H1 (cell line): Measurements from ENCODE around the gene TIE1. TPM values are rescaled to one million over a fixed set of nuclear protein-coding genes. Genes with fewer than 3 reads are reported as not detected.

Experiments used
- CTCF ChIA-PET: fragments of 300-600 bp; sonication (Branson Sonifier 250); formaldehyde crosslinking; loops from one replicate; lab custom pipeline; 2021; ENCODE audit not compliant: partially characterized antibody; lab: Charles Lee
- POLR2A ChIA-PET: fragments of 300-600 bp; sonication (Branson Sonifier 250); formaldehyde crosslinking; loops from one replicate; lab custom pipeline; 2021; ENCODE audit warnings: inconsistent platforms; ENCODE audit not compliant: partially characterized antibody; lab: Charles Lee
- DNase-seq, 2 experiments: peaks; one replicate each; pipeline versions ENCODE4 v3.0.0 to v3.0.0-alpha.2; 2010 to 2022; ENCODE audit warnings: low spot score in 2 of 2, low read depth in 1 of 2, mixed read lengths in 1 of 2
- FAIRE-seq: peaks from 2 replicates; lab custom pipeline; 2011; peaks lifted over from hg19 to GRCh38; lab: Jason Lieb, UNC
- H2AFZ ChIP-seq: 2 replicates; pipeline ENCODE4 v1.8.1; 2012; ENCODE audit warnings: low read length, inconsistent platforms
- H2AK5ac ChIP-seq: 2 replicates; pipeline ENCODE4 v1.6.1; 2013; ENCODE audit warnings: low read depth, low read length
- H2BK120ac ChIP-seq: replicated peaks from 2 replicates; pipeline ENCODE3; 2013; ENCODE audit warnings: low read depth, low read length, inconsistent platforms
- H2BK12ac ChIP-seq: 2 replicates; pipeline ENCODE4 v1.6.1; 2013; ENCODE audit warnings: low read depth, low read length
- H2BK15ac ChIP-seq: 2 replicates; pipeline ENCODE4 v1.6.1; 2013; ENCODE audit warnings: low read length
- H2BK20ac ChIP-seq: 2 replicates; pipeline ENCODE4 v1.6.1; 2013; ENCODE audit warnings: low read length
- H2BK5ac ChIP-seq: 2 replicates; pipeline ENCODE4 v1.6.1; 2013; ENCODE audit warnings: low read depth, low read length
- H3K14ac ChIP-seq: 2 replicates; pipeline ENCODE4 v1.6.1; 2013; ENCODE audit warnings: inconsistent platforms; ENCODE audit not compliant: insufficient read length
- H3K18ac ChIP-seq: 2 replicates; pipeline ENCODE4 v1.6.1; 2013; ENCODE audit warnings: low read length; ENCODE audit errors: extremely low read depth
- H3K23ac ChIP-seq: 2 replicates; pipeline ENCODE4 v1.6.1; 2013; ENCODE audit warnings: inconsistent platforms; ENCODE audit not compliant: insufficient read length
- H3K23me2 ChIP-seq: 2 replicates; pipeline ENCODE4 v1.6.1; 2013; ENCODE audit warnings: low read depth, low read length
- H3K27ac ChIP-seq: 2 replicates; pipeline ENCODE4 v1.6.1; 2011; ENCODE audit warnings: low read depth, low read length, inconsistent platforms
- H3K27me3 ChIP-seq, 4 experiments: replicated peaks in 1 of 4; 1 replicate in 1 of 4; 2 replicates in 3 of 4; pipeline versions ENCODE4 v1.6.1 to v1.8.1; 2011 to 2013; ENCODE audit warnings: low read length in 3 of 4, mild to moderate bottlenecking in 3 of 4, inconsistent platforms in 2 of 4, mixed read lengths in 2 of 4, moderate library complexity in 1 of 4; ENCODE audit not compliant: control insufficient read depth in 3 of 4, insufficient read depth in 3 of 4; ENCODE audit errors: extremely low read depth in 1 of 4
- H3K36me3 ChIP-seq, 4 experiments: 2 replicates each; pipeline versions ENCODE4 v1.6.1 to v1.8.1; 2011 to 2013; ENCODE audit warnings: mild to moderate bottlenecking in 4 of 4, low read length in 3 of 4, moderate library complexity in 2 of 4, control low read depth in 1 of 4, inconsistent platforms in 1 of 4; ENCODE audit not compliant: insufficient read depth in 4 of 4, control insufficient read depth in 2 of 4
- H3K4ac ChIP-seq: replicated peaks from 2 replicates; pipeline ENCODE3; 2013; ENCODE audit warnings: low read length, low read depth, mixed read lengths, inconsistent platforms; ENCODE audit not compliant: insufficient read length
- H3K4me1 ChIP-seq, 4 experiments: replicated peaks in 1 of 4; 1 replicate in 1 of 4; 2 replicates in 3 of 4; pipeline versions ENCODE4 v1.6.1 to v1.8.1; 2011 to 2013; ENCODE audit warnings: low read length in 3 of 4, inconsistent platforms in 2 of 4, mixed read lengths in 1 of 4; ENCODE audit not compliant: insufficient read depth in 4 of 4, control insufficient read depth in 3 of 4
- H3K4me2 ChIP-seq, 2 experiments: 2 replicates each; pipeline versions ENCODE4 v1.6.1 to v1.8.1; 2011 to 2013; ENCODE audit warnings: low read depth in 2 of 2, low read length in 2 of 2, control low read depth in 1 of 2, inconsistent platforms in 1 of 2, mild to moderate bottlenecking in 1 of 2; ENCODE audit not compliant: insufficient read depth in 1 of 2
- H3K4me3 ChIP-seq, 4 experiments: fragments of 200-600, 300-600 bp in 1 of 4; sonication (generic), shearing (Covaris generic), sonication (Bioruptor Twin) in 1 of 4; 2 replicates each; pipeline versions ENCODE4 v1.5.1 to v1.8.1; 2011 to 2016; ENCODE audit warnings: low read length in 4 of 4, low read depth in 3 of 4, control low read depth in 2 of 4, inconsistent platforms in 2 of 4, mild to moderate bottlenecking in 2 of 4, mixed read lengths in 1 of 4, moderate library complexity in 1 of 4; ENCODE audit not compliant: insufficient read depth in 2 of 4; ENCODE audit errors: extremely low read depth in 1 of 4
- H3K56ac ChIP-seq: replicated peaks from 2 replicates; pipeline ENCODE3; 2013; ENCODE audit warnings: low read depth, mild to moderate bottlenecking, mixed read lengths, low read length, inconsistent platforms; ENCODE audit not compliant: insufficient read length
- H3K79me1 ChIP-seq: 2 replicates; pipeline ENCODE4 v1.6.1; 2013; ENCODE audit warnings: low read depth, low read length, control low read depth
- H3K79me2 ChIP-seq, 2 experiments: 2 replicates each; pipeline versions ENCODE4 v1.6.1 to v1.8.1; 2012 to 2013; ENCODE audit warnings: low read length in 2 of 2, mild to moderate bottlenecking in 2 of 2, inconsistent platforms in 1 of 2; ENCODE audit not compliant: insufficient read depth in 2 of 2, control insufficient read depth in 1 of 2
- H3K9ac ChIP-seq, 4 experiments: replicated peaks in 1 of 4; 1 replicate in 1 of 4; 2 replicates in 3 of 4; pipeline versions ENCODE4 v1.6.1 to v1.8.1; 2011 to 2013; ENCODE audit warnings: low read depth in 3 of 4, low read length in 3 of 4, control low read depth in 2 of 4, mild to moderate bottlenecking in 2 of 4, moderate library complexity in 2 of 4, inconsistent platforms in 1 of 4; ENCODE audit errors: extremely low read depth in 1 of 4
- H3K9me3 ChIP-seq, 2 experiments: 2 replicates each; pipeline versions ENCODE4 v1.6.1 to v1.8.1; 2012 to 2013; ENCODE audit warnings: mild to moderate bottlenecking in 2 of 2, moderate library complexity in 2 of 2, control low read depth in 1 of 2, inconsistent platforms in 1 of 2, low read depth in 1 of 2, low read length in 1 of 2, mixed read lengths in 1 of 2; ENCODE audit not compliant: insufficient read depth in 2 of 2
- H4K20me1 ChIP-seq, 2 experiments: replicated peaks in 1 of 2; 2 replicates each; pipeline versions ENCODE3 to v1.8.1; 2011 to 2013; ENCODE audit warnings: inconsistent platforms in 2 of 2, low read length in 2 of 2, mild to moderate bottlenecking in 1 of 2; ENCODE audit not compliant: insufficient read depth in 2 of 2, control insufficient read depth in 1 of 2
- H4K5ac ChIP-seq: 2 replicates; pipeline ENCODE4 v1.6.1; 2013; ENCODE audit warnings: low read length, low read depth, mixed read lengths, inconsistent platforms; ENCODE audit not compliant: insufficient read length
- H4K8ac ChIP-seq: 2 replicates; pipeline ENCODE4 v1.8.0; 2013; ENCODE audit warnings: mild to moderate bottlenecking, moderate library complexity, low read length, inconsistent platforms; ENCODE audit not compliant: insufficient read depth; ENCODE audit errors: extremely low read depth
- H4K91ac ChIP-seq: replicated peaks from 2 replicates; pipeline ENCODE3; 2013; ENCODE audit warnings: low read length, mixed read lengths, inconsistent platforms; ENCODE audit not compliant: insufficient read length
- CEBPB ChIP-seq: IDR thresholded peaks from 2 replicates; pipeline ENCODE4 v1.6.1; 2012; ENCODE audit warnings: low read depth, low read length
- CTBP2 ChIP-seq: IDR thresholded peaks from 2 replicates; pipeline ENCODE4 v1.7.0; 2011; ENCODE audit warnings: borderline replicate concordance, mild to moderate bottlenecking, moderate library complexity, mixed read lengths, low read length; ENCODE audit not compliant: insufficient read depth, insufficient read length
- EGR1 ChIP-seq: IDR thresholded peaks from 2 replicates; pipeline ENCODE4 v1.6.1; 2011; ENCODE audit warnings: low read depth, low read length, borderline replicate concordance
- JUND ChIP-seq: IDR thresholded peaks from 2 replicates; pipeline ENCODE4 v1.6.1; 2011; ENCODE audit warnings: mild to moderate bottlenecking, improper control_type of control experiment, low read length
- MAFK ChIP-seq: IDR thresholded peaks from 2 replicates; pipeline ENCODE4 v1.6.1; 2012; ENCODE audit warnings: low read depth, mild to moderate bottlenecking, improper control_type of control experiment, low read length
- POLR2A ChIP-seq, 2 experiments: IDR thresholded peaks; 1 replicate in 1 of 2; 2 replicates in 1 of 2; pipeline ENCODE4 v1.6.1; 2011; ENCODE audit warnings: low read depth in 2 of 2, low read length in 2 of 2, mild to moderate bottlenecking in 2 of 2; ENCODE audit errors: control extremely low read depth in 1 of 2
- RBBP5 ChIP-seq: IDR thresholded peaks from 2 replicates; pipeline ENCODE4 v1.7.1; 2012; ENCODE audit warnings: low read depth, mild to moderate bottlenecking, inconsistent platforms, low read length, moderate library complexity, borderline replicate concordance
- RNF2 ChIP-seq: fragments of 200-900, 300-1000 bp; sonication (generic); IDR thresholded peaks from 2 replicates; pipeline ENCODE4 v1.7.1; 2016; ENCODE audit warnings: borderline replicate concordance, low read depth, mild to moderate bottlenecking, antibody characterized with exemption, low read length; ENCODE audit not compliant: poor library complexity, severe bottlenecking; ENCODE audit errors: missing control alignments
- SAP30 ChIP-seq: fragments of 300-600 bp; sonication (generic); IDR thresholded peaks from 2 replicates; pipeline ENCODE4 v1.7.1; 2012; ENCODE audit warnings: low read length, moderate library complexity, mild to moderate bottlenecking, inconsistent platforms; ENCODE audit not compliant: insufficient read depth, insufficient replicate concordance
- TAF7 ChIP-seq: optimal IDR thresholded peaks from 2 replicates; pipeline ENCODE3; 2011; ENCODE audit warnings: low read depth, mild to moderate bottlenecking, inconsistent platforms, low read length, moderate library complexity, borderline replicate concordance
- TBP ChIP-seq: IDR thresholded peaks from 2 replicates; pipeline ENCODE4 v1.6.1; 2011; ENCODE audit warnings: low read depth, low read length, improper control_type of control experiment
- WGBS, 2 experiments: shearing (Covaris generic) in 1 of 2; methylation state at CpG; one replicate each; pipeline versions ENCODE4 v1.1.6 to v1.1.7; 2013 to 2015; ENCODE audit warnings: low lambda C conversion rate in 2 of 2, mixed read lengths in 2 of 2, inconsistent platforms in 1 of 2, low coverage in 1 of 2, missing lambda C conversion rate in 1 of 2; ENCODE audit not compliant: insufficient replicate concordance in 2 of 2, insufficient coverage in 1 of 2, insufficient read length in 1 of 2; ENCODE audit errors: extremely low coverage in 1 of 2, missing lambda C conversion rate in 1 of 2; 5-methylcytosine and 5-hydroxymethylcytosine counted together
- polyA plus RNA-seq, 7 experiments: library from polyadenylated mRNA; depleted of rRNA in 3 of 7; stranded (reverse) in 5 of 7; unstranded in 2 of 7; fragments of >200 nt in 5 of 7; fragments of 200-250 nt in 2 of 7; gene quantifications; 1 replicate in 5 of 7; 2 replicates in 1 of 7; 4 replicates in 1 of 7; pipeline versions ENCODE4 v1.2.1 to v1.2.3, GENCODE V29; 2011 to 2013; ENCODE audit warnings: missing spikeins in 2 of 7, mixed read lengths in 2 of 7
- total RNA-seq: library from RNA; stranded (reverse); fragmentation: NEBNext Ultra II Directional; extraction: Animal tissue kit (Norgen Biotek cat#: 25700); gene quantifications from 2 replicates; pipeline ENCODE4 v1.2.1, GENCODE V29; 2021

TIE1 gene
- total and polyA plus RNA-seq, 2 of the 8 experiments (the other 6 are each of a cell fraction or from before 2014, with no cell fraction given): 0.74 to 2.2 TPM

DNA sequence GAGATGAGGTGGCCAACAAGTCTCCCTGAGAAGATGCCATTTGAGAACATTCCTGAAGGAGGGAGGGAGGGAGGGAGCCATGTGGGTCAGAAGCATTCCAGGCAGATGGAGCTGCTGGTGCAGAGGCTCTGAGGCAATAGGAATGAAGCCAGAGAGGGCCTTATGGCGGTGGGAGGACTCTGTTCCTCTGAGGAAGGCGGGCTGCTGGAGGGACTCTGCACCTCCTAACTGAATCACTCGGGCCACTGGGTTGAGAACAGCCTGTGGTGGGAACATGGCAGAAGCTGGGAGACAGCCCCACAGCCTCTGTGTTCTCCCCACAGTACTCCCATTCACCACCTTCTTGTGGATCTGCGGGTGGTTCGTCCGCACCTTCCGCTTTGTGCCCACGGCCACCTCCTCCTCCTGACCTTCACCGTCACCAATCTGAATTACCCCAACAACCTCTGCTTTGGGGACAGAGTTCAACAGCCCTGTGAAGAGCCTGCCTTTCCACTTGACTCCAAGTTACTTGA is 33.4 kb upstream of the TIE1 start:
- Histone ChIP-seq H2AFZ (no peak overlapping the region), H2AK5ac (no peak overlapping the region), H3K4me3 (no peak overlapping the region), H3K9me3 (peaks cover 11 to 15% of the 10 kb centered on the region in 2 experiments; a peak in 3 of 4 replicates), H4K20me1 (no peaks in the 10 kb centered on the region), H3K9ac (no peak overlapping the region), H4K5ac (no peak overlapping the region), H2BK15ac (no peak overlapping the region), H3K27me3 (no peaks in the 10 kb centered on the region), H3K23ac (no peak overlapping the region), H3K4me2 (no peak overlapping the region), H2BK12ac (no peak overlapping the region), H3K18ac (no peak overlapping the region), H3K79me2 (0 out of 4 replicates have a peak, but pooled peaks cover 0 to 3% of the 10 kb centered on the region in 2 experiments), H3K79me1 (peaks cover 3% of the 10 kb centered on the region), H3K23me2 (peaks cover 6% of the 10 kb centered on the region; the same call in 1 of the 2 replicates), H3K4ac (no peak overlapping the region), H4K91ac (no peak overlapping the region), H2BK120ac (no peak overlapping the region), H3K27ac (no peak overlapping the region), H3K14ac (no peak overlapping the region), H3K36me3 (peaks cover 0 to under 1% (median 0%) of the 10 kb centered on the region in 4 experiments; a peak in 2 of 8 replicates), H2BK5ac (no peak overlapping the region), H3K4me1 (peaks cover 0 to 12% (median 5%) of the 10 kb centered on the region in 4 experiments; a peak in 5 of 7 replicates), H4K8ac (no peak overlapping the region), H2BK20ac (no peak overlapping the region), H3K56ac (no peak overlapping the region)
- no peak for FAIRE-seq
- no peak for DNase-seq
- CTCF ChIA-PET: interaction anchor here (1.0 to 1.9 kb wide), 3 partner anchors 24 to 32 kb away, joined by 5 to 6 read pairs (median 5); no protein-coding TSS in a partner anchor
- WGBS, 2 experiments: 94% methylated on average over 9 of the region's 9 CpGs; no CpG with 5 or more reads in 1 of the 2 experiments
- POLR2A ChIA-PET: interaction anchor here (1.1 to 1.6 kb wide), 4 partner anchors 23 to 102 kb away, joined by 3 to 4 read pairs (median 3); partner anchors contain the start of gene CDC20
- TF ChIP-seq MAFK (no peak), TBP (no peak), RNF2 (no peak), TAF7 (no peak), RBBP5 (no peak), EGR1 (no peak), CEBPB (no peak), JUND (no peak), CTBP2 (no peak), SAP30 (no peak), POLR2A (IDR thresholded peaks at IDR 0.05; ENCODE audit: control extremely low read depth in 1 of 2, low read depth in 2 of 2, low read length in 2 of 2) (no peak)
